ENCODE measurements around the gene GJE1.
A peak's percentile ranks its signal among the peaks of the same experiment; 100 is the strongest.
"Not testable (repeated sequence)": the region's sequence is repeated elsewhere in the genome, so short reads cannot be mapped to it uniquely, and the experiment has no call there.

The GJE1 gene, protein sequence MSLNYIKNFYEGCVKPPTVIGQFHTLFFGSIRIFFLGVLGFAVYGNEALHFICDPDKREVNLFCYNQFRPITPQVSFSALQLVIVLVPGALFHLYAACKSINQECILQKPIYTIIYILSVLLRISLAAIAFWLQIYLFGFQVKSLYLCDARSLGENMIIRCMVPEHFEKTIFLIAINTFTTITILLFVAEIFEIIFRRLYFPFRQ

GRCh38 chr6:142132625-142133024 is at the start of gene GJE1:
Gene GJE1 (plus strand): TSS chr6:142132925. CDS start chr6:142133159, 234 bp downstream.
- DNase-seq, result no peak

DNA sequence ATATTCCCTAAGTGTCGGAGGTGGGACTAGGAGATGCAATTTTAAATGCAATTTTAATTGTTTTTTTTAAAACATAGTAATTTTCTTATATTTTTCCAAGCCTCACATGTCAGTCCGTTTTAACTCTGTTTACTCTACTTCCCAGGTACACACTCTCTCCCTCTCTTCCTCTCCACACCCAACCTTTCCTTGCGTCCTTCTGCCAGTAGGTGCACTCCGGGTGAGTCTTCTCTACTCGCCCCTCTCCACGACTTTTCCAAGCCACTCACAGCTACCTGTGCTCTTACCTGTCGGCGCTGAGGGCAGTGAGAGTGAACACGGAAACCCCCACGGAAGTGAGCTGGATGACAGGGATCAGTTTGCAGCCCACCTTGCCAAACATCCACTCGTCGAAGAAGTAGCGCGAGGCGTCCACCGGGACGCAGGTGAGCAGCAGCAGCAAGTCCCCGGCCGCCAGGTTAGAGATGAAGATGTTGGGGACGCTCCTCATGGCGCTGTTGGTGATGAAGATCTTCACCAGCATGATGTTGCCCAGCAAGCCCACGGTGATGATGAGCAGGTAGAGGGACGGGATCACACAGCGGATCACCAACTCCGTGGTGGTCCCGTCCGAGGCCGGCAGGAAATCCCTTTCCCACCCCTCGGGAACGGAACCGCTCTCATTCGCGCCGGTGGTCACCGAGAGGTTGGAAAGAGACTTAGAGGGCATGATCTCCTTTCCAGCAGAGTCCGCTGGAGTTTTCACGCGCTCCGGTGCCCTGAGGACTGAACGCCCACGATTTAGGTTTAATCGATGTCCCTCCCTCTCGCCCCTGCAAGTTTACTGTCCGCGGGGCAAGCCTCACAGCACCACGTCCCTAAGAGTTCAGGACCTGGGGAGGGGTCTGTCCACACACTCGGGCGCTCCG is 44.5 kb upstream of the GJE1 start:
- DNase-seq, result no peak

DNA sequence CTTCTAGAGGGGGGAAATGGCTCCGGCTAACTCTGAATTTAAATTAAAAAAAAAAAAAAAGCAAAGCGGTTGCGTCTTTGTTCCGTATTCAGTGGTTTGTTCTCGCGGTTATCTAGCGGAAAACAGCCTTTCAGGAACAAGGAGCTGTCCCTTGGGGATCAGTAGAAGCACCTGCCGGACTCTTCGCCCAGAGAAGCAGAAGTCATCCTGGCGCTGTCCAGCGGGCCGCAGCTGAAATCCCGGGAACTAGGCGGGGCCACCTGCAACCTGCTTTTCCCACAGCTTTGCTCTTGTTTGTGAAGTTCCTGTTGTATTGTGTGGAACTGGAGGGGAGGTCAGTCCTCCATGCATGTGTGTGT is 43.9 kb upstream of the GJE1 start:
- no peak for DNase-seq

DNA sequence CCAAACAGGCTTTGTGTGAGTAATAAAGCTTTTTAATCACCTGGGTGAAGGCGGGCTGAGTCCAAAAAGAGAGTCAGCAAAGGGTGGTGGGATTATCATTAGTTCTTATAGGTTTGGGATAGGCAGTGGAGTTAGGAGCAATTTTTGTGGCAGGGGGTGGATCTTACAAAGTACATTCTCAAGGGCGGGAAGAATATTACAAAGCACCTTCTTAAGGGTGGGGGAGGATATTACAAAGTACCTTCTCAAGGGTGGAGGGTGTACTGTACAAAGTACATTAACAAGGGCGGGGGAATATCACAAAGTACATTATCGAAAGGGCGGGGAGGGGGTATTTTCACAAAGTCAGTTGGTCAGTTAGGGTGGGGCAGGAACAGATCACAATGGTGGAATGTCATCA is 27.9 kb upstream of the GJE1 start:
- not testable (repeated sequence) for DNase-seq

DNA sequence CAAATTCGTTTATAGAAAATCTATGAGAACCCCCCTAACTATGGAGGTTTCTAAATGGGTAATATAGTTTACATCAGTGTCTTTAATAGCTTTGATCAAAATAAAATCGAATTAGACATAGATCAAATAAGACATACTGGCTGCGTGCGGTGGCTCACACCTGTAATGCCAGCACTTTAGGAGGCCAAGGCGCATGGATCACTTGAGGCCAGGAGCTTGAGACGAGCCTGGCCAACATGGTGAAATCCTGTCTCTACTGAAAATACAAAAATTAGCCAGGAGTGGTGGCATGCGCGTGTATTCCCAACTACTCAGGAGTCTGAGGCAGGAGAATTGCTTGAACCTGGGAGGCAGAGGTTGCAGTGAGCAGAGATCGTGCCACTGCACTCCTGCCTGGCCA is 21.9 kb upstream of the GJE1 start:
- not testable (repeated sequence) for DNase-seq

DNA sequence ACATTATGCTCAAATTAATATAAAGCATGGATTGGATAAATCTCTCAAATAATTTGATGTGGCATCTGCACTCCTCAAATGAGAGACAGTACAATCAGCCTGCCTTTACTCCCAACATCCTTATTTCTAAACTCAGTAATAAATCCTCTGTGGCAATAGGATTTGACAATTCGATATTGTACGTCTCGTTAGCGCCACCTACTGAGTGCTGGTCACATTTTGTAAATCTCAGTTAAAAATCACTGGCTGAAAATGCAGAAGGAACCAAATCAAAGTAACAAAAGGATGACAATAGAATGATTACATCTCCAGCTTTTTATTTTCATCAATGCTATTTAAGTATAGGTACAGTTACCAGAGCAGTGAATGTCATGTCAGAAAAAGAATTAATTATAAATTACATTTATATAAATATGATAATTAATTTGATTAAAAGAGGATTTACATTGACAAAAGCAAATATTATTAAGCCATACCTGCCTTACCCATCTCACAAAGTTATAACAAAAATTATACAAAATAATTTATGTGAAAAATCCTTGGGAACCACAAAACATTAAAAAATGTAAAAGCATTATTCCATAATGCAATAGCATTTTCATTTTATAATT is 20.2 kb upstream of the GJE1 start:
- DNase-seq, result peak; percentile 42 to 68

GRCh38 chr6:142117366-142117765 is 15.4 kb upstream of the GJE1 start:
- no peak for DNase-seq

GRCh38 chr6:142118328-142118727 is 14.4 kb upstream of the GJE1 start:
- no peak for DNase-seq

DNA sequence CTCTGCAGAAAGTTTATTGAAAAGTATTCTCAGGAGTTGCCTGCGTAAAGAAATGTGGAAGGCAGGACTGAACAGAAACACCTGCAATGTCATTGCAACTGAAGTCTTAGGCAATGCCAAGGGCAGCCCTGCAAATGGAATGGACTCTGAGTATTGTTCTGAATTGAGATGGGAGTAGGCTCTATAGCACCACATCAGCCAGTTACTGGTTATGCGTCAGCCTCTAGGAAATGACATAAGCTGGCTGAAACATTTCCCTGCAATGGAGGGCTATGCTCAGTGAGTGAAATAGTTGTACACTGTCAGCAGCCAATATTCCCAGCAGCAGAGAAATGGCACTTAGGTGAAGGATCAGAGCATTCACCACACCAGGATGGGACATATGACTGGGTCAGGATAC is 13.8 kb upstream of the GJE1 start:
- no peak for DNase-seq

GRCh38 chr6:142121342-142121741 is 11.4 kb upstream of the GJE1 start:
- DNase-seq, result no peak

DNA sequence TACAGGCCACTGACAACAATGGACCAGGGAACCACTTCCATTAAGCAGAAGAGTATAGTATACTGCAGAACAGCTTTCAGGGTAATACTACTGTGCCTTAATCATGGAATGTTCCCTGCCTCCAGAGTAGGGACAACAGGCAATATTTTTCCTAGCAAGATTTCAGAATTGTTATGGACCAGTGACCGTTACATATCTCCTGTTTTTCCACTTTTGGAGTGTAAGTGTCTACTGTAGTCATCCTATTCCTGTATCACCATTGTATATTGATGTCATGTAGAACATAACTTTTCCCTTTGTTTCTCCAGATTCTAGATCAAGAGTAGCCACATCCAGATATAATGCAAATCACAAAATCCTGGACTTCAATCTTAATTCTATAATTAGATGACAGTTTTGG is 1.9 kb upstream of the GJE1 start:
- DNase-seq, result no peak

DNA sequence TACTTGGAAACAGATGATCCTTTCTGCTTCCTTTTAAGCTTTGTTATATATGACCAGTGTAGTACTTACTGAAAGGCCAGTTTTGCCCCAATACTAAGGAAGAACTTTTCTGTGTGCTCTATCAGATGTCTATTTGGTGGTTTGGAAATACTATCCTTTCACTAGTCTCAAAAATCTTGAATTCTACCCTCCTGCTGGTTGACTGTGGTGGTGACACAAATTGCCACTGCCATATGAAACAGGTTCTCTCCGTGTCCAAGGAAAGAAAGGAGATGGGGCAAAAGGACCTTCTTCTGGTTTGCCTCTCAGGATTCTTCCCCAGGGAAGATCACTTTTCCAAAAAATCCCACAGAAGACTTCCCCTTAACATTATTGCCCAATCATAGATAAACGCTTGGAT is 6.2 kb downstream of the GJE1 start:
- no peak for DNase-seq

- DNase-seq, result not testable (repeated sequence)
Measured at GRCh38 chr6:142141531-142141930, 8.8 kb downstream of the GJE1 start.

GRCh38 chr6:142146828-142147662 is 14.3 kb downstream of the GJE1 start, which contains the start of the genes NMBR and VTA1:
Gene NMBR (minus strand): TSS chr6:142147122. CDS start chr6:142088658, 58,464 bp downstream.
Gene VTA1 (plus strand): TSS chr6:142147263. CDS start chr6:142147288, 25 bp downstream.
- DNase-seq, result peak; percentile 98 to 99

DNA sequence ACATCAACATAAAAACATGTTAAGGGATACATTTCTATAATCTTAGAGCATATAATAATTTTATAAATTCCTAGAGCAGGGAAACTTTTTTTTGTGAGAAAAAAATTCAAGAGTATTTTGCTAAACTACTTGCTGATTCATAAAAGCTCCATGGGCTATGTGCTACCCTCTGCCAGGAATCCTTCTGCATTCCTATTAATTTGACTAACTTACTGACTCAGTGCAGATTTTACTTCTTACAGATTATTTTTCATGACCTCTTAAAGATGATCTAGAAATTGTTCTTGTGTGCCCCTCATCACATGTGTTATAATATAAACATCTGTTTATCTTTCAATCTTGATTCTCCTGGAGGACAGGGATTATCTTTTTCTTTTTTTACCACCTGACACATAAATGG is 20.0 kb downstream of the GJE1 start:
- DNase-seq, result no peak

DNA sequence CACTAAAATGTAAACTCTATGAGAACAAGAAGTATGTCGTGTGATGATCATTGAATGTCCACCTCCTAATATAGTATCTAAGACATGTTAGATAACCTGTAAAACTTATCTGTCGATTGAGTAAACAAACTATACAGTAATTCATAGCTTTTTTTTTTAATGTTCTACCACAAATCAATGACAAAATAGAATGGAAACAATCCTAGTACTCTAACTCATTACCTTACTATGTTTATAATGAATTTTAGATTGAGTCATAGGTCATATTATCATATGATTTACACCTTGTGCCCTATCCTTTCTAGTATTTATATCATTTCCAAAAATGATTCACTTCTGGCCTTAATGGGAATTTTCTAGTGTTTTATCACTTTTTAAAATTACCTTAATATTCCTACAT is 20.5 kb downstream of the GJE1 start:
- no peak for DNase-seq

DNA sequence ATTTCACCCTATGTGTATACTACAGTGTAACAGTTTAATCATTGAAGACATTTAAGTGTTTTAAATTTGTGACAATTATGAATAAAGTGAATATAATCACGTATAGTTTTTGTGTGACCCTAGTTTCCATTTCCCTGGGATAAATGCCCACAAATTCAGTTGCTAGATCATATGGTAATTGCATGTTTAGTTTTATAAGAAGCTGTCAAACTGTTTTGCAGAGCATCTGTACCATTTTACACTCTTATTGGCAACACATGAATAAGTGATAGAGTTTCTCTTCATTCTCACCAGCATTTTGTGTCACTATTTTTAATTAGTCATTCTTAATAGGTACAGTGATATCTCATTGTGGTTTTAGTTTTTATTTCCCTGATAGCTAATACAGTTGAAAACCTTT is 21.6 kb downstream of the GJE1 start:
- DNase-seq, result no peak

DNA sequence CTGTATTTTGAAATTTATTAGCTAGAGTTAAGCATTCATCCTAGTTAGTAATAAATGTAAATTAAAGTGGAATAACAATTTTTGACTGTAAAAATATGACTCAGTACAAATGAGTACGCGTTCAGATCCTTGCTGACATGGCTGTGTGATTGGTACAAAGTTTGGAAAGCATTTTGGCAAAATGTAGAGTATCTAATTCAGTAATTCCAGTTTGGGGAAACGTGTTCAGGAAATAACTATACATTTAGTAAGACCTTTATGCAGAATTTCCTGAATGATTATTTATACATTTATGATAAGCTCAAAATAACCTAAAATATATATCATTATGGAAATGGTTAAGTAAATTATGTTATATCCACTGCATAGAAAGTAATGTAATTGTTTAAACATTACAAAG is 22.4 kb downstream of the GJE1 start:
- DNase-seq, result no peak

DNA sequence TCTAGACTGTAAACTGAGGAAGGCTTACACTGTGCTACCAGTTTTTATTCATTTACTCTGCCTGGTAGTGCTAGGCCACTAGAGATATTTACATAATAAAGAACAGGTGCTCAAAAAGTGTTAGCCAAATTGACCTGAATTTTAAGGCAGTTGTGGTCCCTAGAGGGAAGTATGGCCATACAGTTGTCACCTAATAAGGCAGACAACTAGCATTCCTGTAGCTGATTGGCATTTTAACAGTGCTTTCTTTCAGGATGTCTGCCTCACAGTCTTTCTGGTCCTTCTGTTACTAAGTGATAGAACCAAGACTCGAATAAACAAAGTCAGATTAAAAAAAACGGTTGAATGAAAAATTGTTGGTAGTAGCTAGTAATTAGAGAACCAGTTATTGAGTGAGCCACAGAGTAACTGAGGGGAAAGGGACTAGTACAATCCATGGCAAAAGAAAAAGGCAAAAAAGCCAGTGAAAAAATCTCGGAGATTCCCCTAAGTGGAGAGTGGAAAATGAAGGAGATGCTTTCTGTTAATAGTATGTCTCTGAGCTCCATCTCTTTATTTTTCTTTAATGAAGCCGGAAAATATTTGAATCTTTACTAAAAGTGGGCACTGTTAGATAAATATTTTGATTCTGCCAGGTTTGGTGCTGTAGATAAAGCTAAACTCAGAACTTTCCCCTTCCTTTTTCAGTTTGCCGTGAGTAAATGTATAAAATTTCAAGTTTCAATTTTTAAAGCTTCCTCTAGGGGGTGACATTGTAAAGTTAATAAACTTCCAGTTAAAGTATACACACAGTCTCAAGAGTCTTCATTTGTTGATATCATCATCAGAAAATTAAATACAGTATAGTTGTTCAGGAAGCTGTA is 23.4 kb downstream of the GJE1 start:
- no peak for DNase-seq

- not testable (repeated sequence) for DNase-seq
Measured at GRCh38 chr6:142156758-142157068, 24.0 kb downstream of the GJE1 start.

DNA sequence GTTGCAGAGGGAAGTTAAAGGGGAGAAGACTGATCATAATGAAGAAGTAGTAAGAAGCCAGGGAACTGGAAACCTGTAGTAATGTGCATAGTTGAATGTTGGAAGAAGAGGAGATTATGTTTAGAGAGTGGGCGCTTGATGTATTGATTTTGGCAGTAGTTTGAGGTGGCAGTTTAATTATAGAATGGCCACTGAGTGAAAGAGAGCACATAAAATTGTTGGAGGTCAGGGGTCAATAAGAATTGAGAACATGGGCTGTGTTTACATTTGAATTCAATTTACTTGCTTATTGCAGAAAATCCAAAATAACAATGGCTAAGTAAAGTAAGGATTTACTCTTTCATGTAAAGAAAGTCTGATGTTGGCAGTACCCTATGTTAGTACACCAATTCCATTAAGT is 30.1 kb downstream of the GJE1 start:
- DNase-seq, result no peak

- DNase-seq, result no peak
Measured at GRCh38 chr6:142165227-142165626, 32.5 kb downstream of the GJE1 start.
